Measurements from ENCODE around the gene SEC31B. TPM values are rescaled to one million over a fixed set of nuclear protein-coding genes. Genes with fewer than 3 reads are reported as not detected.

Gene SEC31B
- total and polyA plus RNA-seq, 2 of the 8 experiments (the other 6 are each of a cell fraction or from before 2014, with no cell fraction given): 4.1 to 5.3 TPM

- no peak for TF ChIP-seq RXRA (IDR thresholded peaks at IDR 0.05; ENCODE audit: insufficient read depth, low read depth, low read length)
- no peak for TF ChIP-seq JUN (IDR thresholded peaks at IDR 0.05; ENCODE audit: low read depth, low read length)
- no peak for TF ChIP-seq RFX5 (IDR thresholded peaks at IDR 0.05; ENCODE audit: borderline replicate concordance, low read depth, low read length)
- no peak for TF ChIP-seq SIRT6 (IDR thresholded peaks at IDR 0.05; ENCODE audit: low read length)
- TF ChIP-seq CHD1 (IDR thresholded peaks at IDR 0.05; ENCODE audit: low read depth, low read length): no peak
- no peak for TF ChIP-seq CHD2 (IDR thresholded peaks at IDR 0.05; ENCODE audit: low read length)
- no peak for TF ChIP-seq KDM1A (IDR thresholded peaks at IDR 0.05; ENCODE audit: borderline replicate concordance, low read length)
- TF ChIP-seq PHF8 (conservative IDR thresholded peaks at IDR 0.05; ENCODE audit: low read depth, low read length): no peak
- TF ChIP-seq ASH2L (IDR thresholded peaks at IDR 0.05; ENCODE audit: low read length): no peak
- TF ChIP-seq EGR1 (IDR thresholded peaks at IDR 0.05; ENCODE audit: borderline replicate concordance, low read depth, low read length): no peak
- no peak; a peak in 1 of 3 replicates for TF ChIP-seq POLR2A (IDR thresholded peaks at IDR 0.05; ENCODE audit: control extremely low read depth in 1 of 2, low read depth in 2 of 2, low read length in 2 of 2)
- TF ChIP-seq ZNF274 (IDR thresholded peaks at IDR 0.05; ENCODE audit: borderline replicate concordance, extremely low read depth, low read length): no peak
- no peak for TF ChIP-seq TBP (IDR thresholded peaks at IDR 0.05; ENCODE audit: low read depth, low read length)
- TF ChIP-seq HDAC6 (IDR thresholded peaks at IDR 0.05; ENCODE audit: low read depth, low read length): no peak
- peak; percentile 58 for TF ChIP-seq RNF2 (IDR thresholded peaks at IDR 0.05; ENCODE audit: borderline replicate concordance, low read depth, low read length, missing control alignments, poor library complexity, severe bottlenecking)
- TF ChIP-seq KDM5A (IDR thresholded peaks at IDR 0.05; ENCODE audit: low read length): no peak
- TF ChIP-seq, protein P1, sequence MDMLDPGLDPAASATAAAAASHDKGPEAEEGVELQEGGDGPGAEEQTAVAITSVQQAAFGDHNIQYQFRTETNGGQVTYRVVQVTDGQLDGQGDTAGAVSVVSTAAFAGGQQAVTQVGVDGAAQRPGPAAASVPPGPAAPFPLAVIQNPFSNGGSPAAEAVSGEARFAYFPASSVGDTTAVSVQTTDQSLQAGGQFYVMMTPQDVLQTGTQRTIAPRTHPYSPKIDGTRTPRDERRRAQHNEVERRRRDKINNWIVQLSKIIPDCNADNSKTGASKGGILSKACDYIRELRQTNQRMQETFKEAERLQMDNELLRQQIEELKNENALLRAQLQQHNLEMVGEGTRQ (IDR thresholded peaks at IDR 0.05; ENCODE audit: low read length): 0 out of 2 replicates have a peak, but pooled peaks have one; percentile 18
- TF ChIP-seq SP2 (IDR thresholded peaks at IDR 0.05; ENCODE audit: low read length): no peak
- peak; percentile 43; the same call in 1 of the 2 replicates for TF ChIP-seq SUZ12 (IDR thresholded peaks at IDR 0.05; ENCODE audit: low read length)
Measured at GRCh38 chr10:100562008-100562672, 42.5 kb upstream of the SEC31B start (continued).

Measured in H1 (cell line).